ENCODE data around the gene RARB.

Gene RARB

GRCh38 chr3:25473246-25473645 lies 45.2 kb downstream of the RARB start:
- DNase-seq, result peak; percentile 9 to 18

GRCh38 chr3:25474052-25474451 lies 46.0 kb downstream of the RARB start:
- DNase-seq, result peak in 1 of 2 donors; percentile 38

DNA sequence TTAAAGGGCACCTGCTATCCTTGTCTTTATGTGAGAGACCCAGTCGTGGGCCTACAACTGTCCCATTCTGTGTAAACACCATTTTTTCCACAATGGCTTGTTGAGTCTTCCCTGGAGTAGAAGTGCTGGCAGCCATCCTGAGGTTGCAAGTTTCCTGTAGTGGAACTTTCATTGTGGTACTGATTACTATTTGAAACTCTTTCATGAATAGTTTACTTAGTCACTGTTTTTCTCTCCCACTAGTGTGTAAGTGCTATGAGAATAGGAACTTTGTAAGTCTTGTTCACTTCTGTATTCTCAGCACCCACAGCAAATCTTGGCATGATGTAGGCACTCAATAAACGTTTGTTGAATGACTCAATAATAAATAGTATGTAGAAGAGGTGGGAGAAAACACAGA lies 48.6 kb downstream of the RARB start:
- no peak for DNase-seq

GRCh38 chr3:25478211-25478757 lies 50.2 kb downstream of the RARB start:
- DNase-seq, result peak; percentile 5 to 35

DNA sequence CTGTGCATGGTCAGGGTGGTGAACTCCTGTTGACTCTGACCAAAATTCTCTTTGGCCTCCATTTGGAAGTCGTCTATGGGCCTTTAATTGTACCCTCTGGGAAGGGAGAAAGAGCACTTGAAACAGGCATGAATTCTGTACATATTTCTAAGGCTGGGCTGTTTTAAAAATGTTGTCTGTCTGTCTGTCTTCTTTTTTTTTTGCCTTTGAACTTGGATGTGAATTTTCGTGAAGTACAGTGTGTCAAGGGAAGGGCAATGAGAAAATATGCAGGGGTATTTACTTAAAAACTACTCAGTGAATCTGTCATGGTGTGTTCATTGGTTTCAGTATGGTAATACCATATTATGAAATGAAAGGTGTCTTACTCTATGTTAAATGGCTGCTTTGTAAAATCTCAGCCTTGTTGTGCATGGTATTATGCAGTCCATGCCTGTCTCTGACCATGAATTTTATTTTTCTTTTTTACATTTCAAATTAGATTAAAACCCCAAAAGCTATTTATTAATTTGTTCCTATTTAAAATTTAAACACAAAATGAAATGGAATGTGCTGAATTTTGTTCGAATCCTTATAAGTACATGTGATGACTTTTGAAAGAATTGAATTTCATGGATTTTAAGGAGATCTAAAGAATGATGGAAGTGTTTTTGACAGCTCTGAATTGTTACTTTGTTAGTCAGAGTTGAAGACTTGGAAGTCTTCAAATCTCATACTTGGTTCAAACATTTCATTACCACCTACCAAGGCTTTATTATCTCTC lies 51.1 kb downstream of the RARB start:
- no peak for DNase-seq

DNA sequence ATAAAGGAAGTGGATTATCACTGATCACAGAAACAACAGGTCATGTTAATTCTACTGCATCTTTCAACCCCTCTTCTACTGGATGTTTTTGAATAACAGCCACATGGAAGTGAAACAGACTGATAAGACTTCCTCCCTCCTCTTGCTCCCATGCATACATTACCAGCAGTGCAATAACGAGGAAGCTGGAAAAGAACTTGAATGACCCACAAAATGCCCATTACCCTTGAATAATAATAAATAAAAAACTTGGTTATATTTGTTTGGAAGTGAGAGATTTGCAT lies 51.6 kb downstream of the RARB start:
- DNase-seq, result no peak

GRCh38 chr3:25480811-25481210 lies 52.7 kb downstream of the RARB start:
- no peak for DNase-seq

GRCh38 chr3:25481386-25481785 lies 53.3 kb downstream of the RARB start:
- no peak for DNase-seq

GRCh38 chr3:25483456-25483855 lies 55.4 kb downstream of the RARB start:
- DNase-seq, result no peak

- DNase-seq, result no peak
Observed at GRCh38 chr3:25485673-25486072, 57.6 kb downstream of the RARB start.

- DNase-seq, result no peak
Observed at GRCh38 chr3:25486932-25487331, 58.9 kb downstream of the RARB start.

DNA sequence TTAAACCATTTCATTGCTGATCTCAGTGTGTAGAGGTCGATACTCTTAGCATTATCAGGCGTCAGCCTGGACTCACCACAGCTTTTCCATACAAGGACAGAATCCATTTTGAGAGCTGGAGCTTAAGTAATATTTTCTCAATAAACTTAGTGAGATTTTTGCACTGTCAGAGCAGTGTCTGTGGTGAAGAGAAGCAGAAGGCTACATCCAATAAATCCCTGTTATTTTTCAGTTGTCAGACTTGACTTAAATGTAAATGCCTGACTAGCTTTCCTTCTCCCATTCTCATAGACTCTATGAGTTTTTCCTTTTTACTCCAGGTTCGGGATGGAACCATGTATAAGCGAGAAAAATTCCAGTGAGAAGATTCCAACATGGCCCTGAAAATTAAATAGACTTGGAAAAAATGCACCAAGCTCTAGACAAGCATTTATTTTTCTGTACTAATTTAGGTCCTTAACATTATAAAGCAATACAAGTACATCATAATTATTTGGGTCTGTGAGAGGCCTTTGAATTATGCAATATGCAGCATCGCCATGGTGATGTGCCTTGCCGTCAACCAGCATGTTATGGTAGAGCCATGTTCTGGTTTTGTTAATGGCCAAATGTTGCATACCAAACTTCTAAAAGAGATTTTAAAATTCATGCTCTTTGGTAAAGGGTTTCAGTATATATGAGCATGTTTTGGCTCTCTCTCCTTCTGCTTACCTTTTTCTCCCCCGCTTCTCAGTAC lies 62.0 kb downstream of the RARB start:
- no peak for DNase-seq

DNA sequence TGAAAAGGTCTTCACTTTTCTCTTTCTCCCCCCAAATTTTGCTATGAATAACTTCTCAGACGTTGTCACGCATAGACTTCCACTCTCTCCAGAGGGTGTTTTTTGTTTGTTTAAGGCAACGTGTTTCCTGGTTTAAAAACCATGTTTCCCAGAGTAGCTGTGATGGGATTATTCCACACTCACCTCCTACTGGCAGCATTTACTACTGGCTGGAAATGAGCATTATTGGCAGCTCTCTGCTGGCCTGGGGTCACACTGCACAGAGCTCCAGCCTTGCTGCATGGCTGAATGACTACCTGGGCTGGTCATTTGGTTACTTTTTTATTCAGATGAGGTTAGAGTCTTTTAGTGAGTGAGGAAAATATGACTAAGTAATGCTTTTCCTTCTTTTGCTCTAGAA lies 65.2 kb downstream of the RARB start:
- DNase-seq, result no peak

- DNase-seq, result no peak
Observed at GRCh38 chr3:25493786-25494185, 65.7 kb downstream of the RARB start.

DNA sequence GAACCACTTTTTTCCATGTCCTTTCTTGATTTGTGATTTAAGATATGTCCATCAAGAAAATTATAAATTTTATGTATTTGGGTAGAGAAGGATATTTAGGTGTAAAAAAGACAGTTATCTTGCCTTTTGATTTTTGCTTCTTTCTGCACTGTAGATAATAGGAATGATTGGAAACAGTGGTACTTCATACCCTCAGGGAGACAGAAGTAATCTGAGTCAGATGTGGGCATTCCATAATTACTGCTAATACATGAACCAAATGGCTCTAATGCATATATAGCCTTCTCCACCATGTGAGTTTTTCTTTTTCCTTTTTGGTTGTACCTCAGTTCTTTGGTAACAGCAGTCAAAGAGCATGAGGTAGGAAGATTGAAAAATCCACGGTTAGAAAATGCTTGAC lies 67.2 kb downstream of the RARB start:
- no peak for DNase-seq

GRCh38 chr3:25495726-25496253 lies 67.7 kb downstream of the RARB start:
- no peak for DNase-seq

DNA sequence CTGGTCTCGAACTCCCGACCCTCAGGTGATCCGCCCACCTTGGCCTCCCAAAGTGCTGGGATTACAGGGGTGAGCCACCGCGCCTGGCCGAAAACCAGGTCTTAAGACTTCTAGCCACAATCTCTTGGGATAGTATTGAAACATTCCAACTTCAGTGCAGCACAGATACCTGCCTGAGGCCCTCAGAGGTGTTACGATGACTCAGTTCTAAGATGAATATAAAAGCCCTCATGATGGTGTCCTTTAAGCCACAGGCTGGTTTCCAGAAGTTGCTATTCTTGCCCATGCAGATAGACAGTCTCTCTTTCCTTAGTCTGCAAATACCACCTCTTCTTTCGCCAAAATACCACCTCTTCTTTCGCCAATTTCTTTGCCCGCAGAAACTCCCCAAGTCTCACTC lies 69.0 kb downstream of the RARB start:
- no peak for DNase-seq

DNA sequence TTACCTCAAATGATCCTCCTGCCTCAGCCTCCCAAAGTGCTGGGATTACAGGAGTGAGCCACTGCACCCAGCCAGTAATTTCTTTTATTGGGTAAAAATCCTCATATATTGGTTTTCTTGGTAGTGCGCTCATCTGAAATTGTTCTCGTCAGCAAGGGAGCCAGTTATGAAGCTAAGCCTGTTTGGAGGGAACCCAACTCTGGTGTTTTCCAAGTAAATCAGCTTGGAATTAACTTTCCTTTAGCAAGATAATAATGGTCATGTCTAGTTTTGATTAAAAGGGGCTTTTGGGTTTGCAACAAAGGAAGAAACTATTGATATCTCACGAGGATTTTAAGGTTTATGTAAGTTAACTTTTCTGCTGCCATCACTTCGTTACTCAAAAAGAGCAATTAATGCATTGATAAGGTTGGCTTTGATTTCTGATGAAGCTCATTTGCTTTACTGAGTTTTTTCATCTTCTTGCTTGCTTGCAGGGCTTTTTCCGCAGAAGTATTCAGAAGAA lies 72.7 kb downstream of the RARB start:
- DNase-seq, result no peak

- DNase-seq, result no peak
Observed at GRCh38 chr3:25502233-25502632, 74.2 kb downstream of the RARB start.

DNA sequence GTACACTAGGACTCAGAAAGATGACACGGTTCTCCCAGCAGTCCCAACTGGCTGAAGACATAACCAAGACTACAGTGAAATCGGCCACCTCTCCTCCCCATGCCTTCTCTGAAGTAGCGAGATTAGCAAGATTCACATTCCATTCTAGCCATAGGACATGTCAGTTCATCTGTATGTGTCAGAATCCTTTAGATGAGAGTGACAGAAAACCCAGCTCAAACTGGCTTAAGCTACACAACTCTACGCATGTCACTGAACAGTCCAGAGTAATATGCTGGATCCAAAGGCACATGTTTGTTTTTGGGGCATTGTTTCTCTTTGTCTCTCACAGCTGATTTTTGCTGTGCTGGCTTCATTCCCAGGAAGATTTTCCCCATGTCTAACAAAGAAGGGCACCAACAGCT lies 75.8 kb downstream of the RARB start:
- no peak for DNase-seq

DNA sequence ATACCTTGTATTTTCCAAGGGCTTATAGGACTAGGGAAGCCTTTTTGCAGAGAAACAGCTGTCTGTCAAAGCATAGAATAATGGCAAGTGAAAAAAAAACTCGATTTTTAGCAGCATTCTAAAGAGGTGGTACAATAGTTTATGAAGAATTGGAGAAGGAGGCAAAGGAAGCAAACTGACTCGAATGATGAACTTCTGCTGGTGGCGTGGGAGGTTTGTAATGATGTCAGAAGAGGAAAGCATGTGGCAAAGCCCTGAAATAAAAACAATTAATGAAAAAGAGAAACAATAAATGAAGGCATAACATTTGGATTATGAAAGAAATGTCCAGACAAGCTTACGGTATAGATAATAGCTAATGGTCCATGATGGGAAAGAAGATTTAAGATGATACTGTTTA lies 77.5 kb downstream of the RARB start:
- no peak for DNase-seq

DNA sequence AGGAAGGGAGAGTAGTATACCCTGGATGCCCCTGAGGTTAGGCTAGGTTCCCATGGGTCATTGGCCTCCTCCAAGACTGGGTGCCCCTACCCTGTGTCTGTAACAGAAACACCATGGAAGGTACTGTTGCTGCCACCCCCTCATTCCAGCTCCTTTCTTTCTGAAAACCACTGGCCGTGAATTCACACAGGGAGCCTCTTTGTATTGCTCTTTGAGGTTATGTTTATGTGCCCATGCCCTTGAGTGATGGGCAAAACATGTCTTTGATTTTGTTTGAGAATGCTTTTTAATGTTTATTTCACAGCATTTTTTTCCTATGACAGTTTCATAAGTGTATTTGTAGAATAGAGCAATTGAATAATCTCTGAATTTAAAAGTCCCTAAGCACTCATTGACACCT lies 79.7 kb downstream of the RARB start:
- no peak for DNase-seq

DNA sequence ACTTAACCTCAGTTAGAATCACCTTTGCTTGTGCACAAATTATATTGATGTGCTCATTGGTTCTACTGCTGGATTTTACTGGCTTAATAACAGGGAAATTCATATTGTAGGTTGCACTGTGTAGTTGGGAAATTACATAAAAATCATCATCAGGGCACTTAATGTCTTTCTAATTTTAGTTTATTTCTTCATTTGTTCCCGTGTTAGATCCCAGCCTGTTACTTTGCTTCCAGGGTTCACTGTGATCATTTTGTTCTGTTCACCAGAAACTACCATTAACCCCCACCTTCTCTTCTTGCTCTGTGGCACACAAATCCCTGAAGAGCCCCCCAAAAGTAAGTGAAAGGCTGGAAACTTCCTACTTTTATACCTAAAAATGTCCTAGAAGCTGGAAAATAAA lies 80.4 kb downstream of the RARB start:
- no peak for DNase-seq

DNA sequence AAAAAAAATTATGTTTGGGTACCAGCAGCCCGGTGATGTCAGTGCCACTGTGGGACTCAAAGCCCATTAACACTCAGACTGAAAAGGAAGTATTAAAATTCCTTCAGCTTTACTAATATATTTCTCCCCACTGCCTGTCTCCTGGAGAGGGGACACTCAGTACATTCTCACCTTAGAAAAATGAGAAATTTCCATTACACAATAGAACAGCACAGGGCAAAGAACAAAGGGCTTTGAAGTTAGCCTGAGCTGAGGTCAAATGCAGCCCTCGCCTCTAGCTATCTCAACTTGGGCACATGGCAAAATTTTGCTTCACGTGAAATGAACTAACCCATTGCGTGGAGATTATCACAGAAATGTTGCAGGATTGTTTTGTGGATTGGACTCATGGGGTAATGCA lies 80.8 kb downstream of the RARB start:
- no peak for DNase-seq

All from hippocampal formation (tissue), 2 donors.